ENCODE measurements around the gene ODAD3. TPM values are rescaled to one million over a fixed set of nuclear protein-coding genes. Genes with fewer than 3 reads are reported as not detected.

Gene ODAD3
- total RNA-seq, 1 experiment from 2014 or later: 3.9 TPM

DNA sequence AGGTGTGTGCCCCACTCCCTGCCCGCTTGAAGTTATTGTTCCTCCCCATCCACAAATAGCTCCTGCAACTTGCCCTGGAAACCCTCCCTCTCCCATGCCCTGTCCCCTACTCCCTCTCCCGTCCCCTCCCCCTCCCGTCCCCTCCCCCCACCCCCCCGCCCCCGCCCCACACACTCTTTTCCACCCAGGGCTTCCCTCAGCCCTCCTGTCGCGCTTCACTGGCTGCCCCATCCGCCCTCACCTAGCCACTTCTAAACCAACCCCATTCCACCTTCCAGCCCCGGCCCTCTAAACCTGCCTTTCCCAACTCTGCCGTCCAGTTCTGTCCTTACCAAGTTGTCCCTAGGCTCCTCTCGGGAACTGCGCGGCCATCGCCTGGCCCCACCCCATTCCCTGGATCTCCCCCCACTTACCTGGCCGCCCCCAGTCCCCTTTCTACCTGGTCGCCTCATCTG lies 16.8 kb downstream of the ODAD3 start:
- TF ChIP-seq, protein P1, sequence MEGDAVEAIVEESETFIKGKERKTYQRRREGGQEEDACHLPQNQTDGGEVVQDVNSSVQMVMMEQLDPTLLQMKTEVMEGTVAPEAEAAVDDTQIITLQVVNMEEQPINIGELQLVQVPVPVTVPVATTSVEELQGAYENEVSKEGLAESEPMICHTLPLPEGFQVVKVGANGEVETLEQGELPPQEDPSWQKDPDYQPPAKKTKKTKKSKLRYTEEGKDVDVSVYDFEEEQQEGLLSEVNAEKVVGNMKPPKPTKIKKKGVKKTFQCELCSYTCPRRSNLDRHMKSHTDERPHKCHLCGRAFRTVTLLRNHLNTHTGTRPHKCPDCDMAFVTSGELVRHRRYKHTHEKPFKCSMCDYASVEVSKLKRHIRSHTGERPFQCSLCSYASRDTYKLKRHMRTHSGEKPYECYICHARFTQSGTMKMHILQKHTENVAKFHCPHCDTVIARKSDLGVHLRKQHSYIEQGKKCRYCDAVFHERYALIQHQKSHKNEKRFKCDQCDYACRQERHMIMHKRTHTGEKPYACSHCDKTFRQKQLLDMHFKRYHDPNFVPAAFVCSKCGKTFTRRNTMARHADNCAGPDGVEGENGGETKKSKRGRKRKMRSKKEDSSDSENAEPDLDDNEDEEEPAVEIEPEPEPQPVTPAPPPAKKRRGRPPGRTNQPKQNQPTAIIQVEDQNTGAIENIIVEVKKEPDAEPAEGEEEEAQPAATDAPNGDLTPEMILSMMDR (conservative IDR thresholded peaks at IDR 0.05; ENCODE audit: low read depth, low read length): no peak
- no peak for TF ChIP-seq EZH2phosphoT487 (IDR thresholded peaks at IDR 0.05; ENCODE audit: borderline replicate concordance, low read length)
- TF ChIP-seq EZH2 (IDR thresholded peaks at IDR 0.05; ENCODE audit: low read length, unreplicated experiment): no peak
- no peak for DNase-seq
- intact Hi-C loops (cut with micrococcal nuclease): no loop called here
- H3K9me3 ChIP-seq (ENCODE audit: low read length): no peaks in the 10 kb centered on the region
- H3K4me2 ChIP-seq (ENCODE audit: low read length): peak overlapping the region; percentile 93
- BruUV-seq (replicated peaks): no TSS peak
- H3F3A ChIP-seq (ENCODE audit: low read length, unreplicated experiment): no peaks in the 10 kb centered on the region
- no peaks in the 10 kb centered on the region for H3K4me1 ChIP-seq (ENCODE audit: insufficient read depth, low read length)
- ChIA-PET CTCF (interaction anchor here (1.0 kb wide), 1 partner anchor 37 kb away, joined by 3 read pairs; no protein-coding TSS in a partner anchor), POLR2A (ENCODE audit: unreplicated experiment) (interaction anchor here (1.1 kb wide), 1 partner anchor 43 kb away, joined by 34 read pairs; the partner anchor contains the start of gene SWSAP1)
- H3K27me3 ChIP-seq (ENCODE audit: low read length): no peaks in the 10 kb centered on the region
- no peaks in the 10 kb centered on the region for H4K20me1 ChIP-seq (ENCODE audit: low read length)
- H3K79me2 ChIP-seq (ENCODE audit: low read length): no peaks in the 10 kb centered on the region
- no peaks in the 10 kb centered on the region for H3K36me3 ChIP-seq (ENCODE audit: low read depth, low read length)
- H3K9ac ChIP-seq (ENCODE audit: low read length): peak overlapping the region; percentile 31; the same call in 1 of the 2 replicates
- H3K4me3 ChIP-seq (ENCODE audit: low read length): peak overlapping the region; percentile 72
- H3K27ac ChIP-seq (ENCODE audit: low read length): no peak overlapping the region
- peak; percentile 16 for ATAC-seq
- H2AFZ ChIP-seq (ENCODE audit: low read length): peak overlapping the region; percentile 90
- no peaks in the 10 kb centered on the region for H3K9me2 ChIP-seq (replicated peaks; ENCODE audit: low read length)

GRCh38 chr19:11416346-11417052 lies 18.4 kb downstream of the ODAD3 start:
- TF ChIP-seq EZH2phosphoT487 (IDR thresholded peaks at IDR 0.05; ENCODE audit: borderline replicate concordance, low read length) (no peak), EZH2 (IDR thresholded peaks at IDR 0.05; ENCODE audit: low read length, unreplicated experiment) (no peak)
- TF ChIP-seq, protein P1 (conservative IDR thresholded peaks at IDR 0.05; ENCODE audit: low read depth, low read length): no peak
- Histone ChIP-seq H3K36me3 (ENCODE audit: low read depth, low read length) (no peaks in the 10 kb centered on the region), H3K4me3 (ENCODE audit: low read length) (no peak overlapping the region), H3K27me3 (ENCODE audit: low read length) (no peaks in the 10 kb centered on the region), H3K9ac (ENCODE audit: low read length) (no peak overlapping the region), H4K20me1 (ENCODE audit: low read length) (no peaks in the 10 kb centered on the region), H3K27ac (ENCODE audit: low read length) (no peak overlapping the region), H3K4me1 (ENCODE audit: insufficient read depth, low read length) (no peaks in the 10 kb centered on the region), H3K9me2 (replicated peaks; ENCODE audit: low read length) (no peaks in the 10 kb centered on the region), H3K9me3 (ENCODE audit: low read length) (no peaks in the 10 kb centered on the region), H3F3A (ENCODE audit: low read length, unreplicated experiment) (no peaks in the 10 kb centered on the region), H2AFZ (ENCODE audit: low read length) (no peak overlapping the region), H3K4me2 (ENCODE audit: low read length) (no peak overlapping the region), H3K79me2 (ENCODE audit: low read length) (no peaks in the 10 kb centered on the region)
- TSS peak; percentile 37 for BruUV-seq (replicated peaks)
- intact Hi-C loops (cut with micrococcal nuclease): no loop called here
- ATAC-seq (no peak), DNase-seq (no peak)
- ChIA-PET POLR2A (ENCODE audit: unreplicated experiment) (no interaction called here), CTCF (no interaction called here)

- H3K27me3 ChIP-seq (ENCODE audit: low read length): no peaks in the 10 kb centered on the region
- ChIA-PET CTCF (no interaction called here), POLR2A (ENCODE audit: unreplicated experiment) (no interaction called here)
- no peaks in the 10 kb centered on the region for H3K79me2 ChIP-seq (ENCODE audit: low read length)
- H3K4me1 ChIP-seq (ENCODE audit: insufficient read depth, low read length): no peaks in the 10 kb centered on the region
- TF ChIP-seq EZH2phosphoT487 (IDR thresholded peaks at IDR 0.05; ENCODE audit: borderline replicate concordance, low read length) (no peak), EZH2 (IDR thresholded peaks at IDR 0.05; ENCODE audit: low read length, unreplicated experiment) (no peak)
- TF ChIP-seq, protein P1 (conservative IDR thresholded peaks at IDR 0.05; ENCODE audit: low read depth, low read length): no peak
- no TSS peak for BruUV-seq (replicated peaks)
- no peak overlapping the region for H2AFZ ChIP-seq (ENCODE audit: low read length)
- H3K4me2 ChIP-seq (ENCODE audit: low read length): no peak overlapping the region
- no peaks in the 10 kb centered on the region for H3K36me3 ChIP-seq (ENCODE audit: low read depth, low read length)
- H3K9ac ChIP-seq (ENCODE audit: low read length): no peak overlapping the region
- DNase-seq (no peak), ATAC-seq (no peak)
- no peaks in the 10 kb centered on the region for H3F3A ChIP-seq (ENCODE audit: low read length, unreplicated experiment)
- no peaks in the 10 kb centered on the region for H3K9me2 ChIP-seq (replicated peaks; ENCODE audit: low read length)
- intact Hi-C loops (cut with micrococcal nuclease): no loop called here
- no peak overlapping the region for H3K27ac ChIP-seq (ENCODE audit: low read length)
- no peaks in the 10 kb centered on the region for H3K9me3 ChIP-seq (ENCODE audit: low read length)
- H4K20me1 ChIP-seq (ENCODE audit: low read length): no peaks in the 10 kb centered on the region
- no peak overlapping the region for H3K4me3 ChIP-seq (ENCODE audit: low read length)
Measured at GRCh38 chr19:11414544-11414943, 20.4 kb downstream of the ODAD3 start.
